ENCODE results near the gene SYDE1.

- TF ChIP-seq POLR2A (IDR thresholded peaks at IDR 0.05; ENCODE audit: low read depth, low read length) (no peak), TAF1 (IDR thresholded peaks at IDR 0.05; ENCODE audit: borderline replicate concordance, low read depth, low read length) (no peak)
These were observed 32.8 kb upstream of the SYDE1 start for GRCh38 chr19:15074371-15074770.

Data from GM12892 (cell line).